Inflammatory macrophage (primary cell): ENCODE measurements around the gene MAPK1IP1L.
"Not testable (repeated sequence)": the region's sequence is repeated elsewhere in the genome, so short reads cannot be mapped to it uniquely, and the experiment has no call there.

ENCODE experiments used
- DNase-seq, 2 donors: peaks; one replicate each; pipeline ENCODE4 v3.0.0-alpha.2; 2020 to 2022
- total RNA-seq, 18 experiments: gene quantifications; one replicate each; lab custom pipeline; 2026; ENCODE audit warnings: mixed read lengths in 6 of 18, inconsistent platforms in 2 of 18; lab: John Stamatoyannopoulos, UW

MAPK1IP1L gene
- 42.4 to 207 (median 87.3) reads per million in 18 experiments for total RNA-seq

- peak; percentile 90 to 91 for DNase-seq
These were observed at the start of gene MAPK1IP1L for GRCh38 chr14:55051423-55052268. Gene MAPK1IP1L, plus strand, starts transcription at chr14:55051647. Its CDS starts 10,037 bp downstream, at chr14:55061684.

- DNase-seq: no peak
These were observed 46.4 kb upstream of the MAPK1IP1L start for GRCh38 chr14:55005071-55005470.

DNA sequence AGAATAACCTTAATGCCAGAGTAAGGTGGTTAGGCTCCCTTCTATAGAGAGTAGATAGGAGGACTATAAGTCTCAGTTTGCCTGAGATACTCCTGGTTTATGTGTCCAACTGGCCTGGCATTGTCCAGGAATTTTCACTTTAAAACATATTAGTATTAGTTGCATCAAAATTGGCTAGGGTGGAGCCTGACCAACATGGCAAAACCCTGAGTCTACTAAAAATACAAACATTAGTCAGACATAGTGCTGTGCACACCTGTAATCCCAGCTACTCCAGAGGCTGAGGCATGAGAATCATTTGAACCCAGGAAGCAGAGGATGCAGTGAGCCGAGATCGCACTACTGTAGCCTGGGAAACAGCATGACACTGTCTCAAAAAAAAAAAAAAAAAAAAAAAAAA is 36.4 kb upstream of the MAPK1IP1L start:
- DNase-seq: no peak

- peak in 1 of 2 donors; percentile 9 for DNase-seq
These were observed 31.4 kb upstream of the MAPK1IP1L start for GRCh38 chr14:55019968-55020554.

DNA sequence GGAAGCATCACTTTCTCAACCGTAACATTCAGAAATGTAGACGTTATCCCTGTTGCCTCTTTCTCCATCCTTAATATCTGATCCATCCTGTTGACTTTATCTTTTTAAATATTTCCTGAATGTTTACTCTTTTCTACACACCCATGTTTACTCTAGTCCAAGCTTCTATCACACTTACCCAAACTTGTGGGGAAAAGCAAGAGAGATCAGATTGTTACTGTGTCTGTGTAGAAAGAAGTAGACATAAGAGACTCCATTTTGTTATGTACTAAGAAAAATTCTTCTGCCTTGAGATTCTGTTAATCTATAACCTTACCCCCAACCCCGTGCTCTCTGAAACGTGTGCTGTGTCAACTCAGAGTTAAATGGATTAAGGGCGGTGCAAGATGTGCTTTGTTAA is 27.1 kb upstream of the MAPK1IP1L start:
- DNase-seq: not testable (repeated sequence)

GRCh38 chr14:55025948-55026347 is 25.5 kb upstream of the MAPK1IP1L start:
- DNase-seq: no peak

- DNase-seq: peak in 1 of 2 donors; percentile 8
These were observed 25.0 kb upstream of the MAPK1IP1L start for GRCh38 chr14:55026441-55026792.

GRCh38 chr14:55026793-55027561 is 24.5 kb upstream of the MAPK1IP1L start, which contains the start of the genes SOCS4 and WDHD1:
Gene SOCS4, plus strand, starts transcription at chr14:55027236. Its CDS starts 15,806 bp downstream, at chr14:55043042.
Gene WDHD1, minus strand, starts transcription at chr14:55027099. Its CDS starts 312 bp downstream, at chr14:55026787.
- DNase-seq: peak; percentile 96 to 98

DNA sequence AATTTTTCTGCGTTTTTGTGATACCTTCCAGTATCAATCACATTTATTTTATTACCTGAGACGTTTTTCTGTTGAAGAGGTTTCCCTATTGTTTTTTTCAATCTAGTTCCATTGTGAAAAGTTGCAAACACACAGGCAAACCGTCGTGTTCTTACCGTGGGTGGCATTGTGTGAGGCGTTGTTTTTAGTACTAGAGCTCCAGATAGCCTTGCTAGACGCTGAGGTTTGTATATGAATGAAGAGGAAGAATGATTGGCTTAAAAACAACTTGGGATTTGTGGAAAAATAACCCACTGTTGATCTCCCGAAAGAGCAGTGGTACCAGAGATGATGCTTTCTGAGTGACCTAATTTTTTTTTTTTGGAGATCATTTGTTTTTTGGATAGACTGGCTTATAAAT is 23.4 kb upstream of the MAPK1IP1L start:
- peak in 1 of 2 donors; percentile 12 for DNase-seq

DNA sequence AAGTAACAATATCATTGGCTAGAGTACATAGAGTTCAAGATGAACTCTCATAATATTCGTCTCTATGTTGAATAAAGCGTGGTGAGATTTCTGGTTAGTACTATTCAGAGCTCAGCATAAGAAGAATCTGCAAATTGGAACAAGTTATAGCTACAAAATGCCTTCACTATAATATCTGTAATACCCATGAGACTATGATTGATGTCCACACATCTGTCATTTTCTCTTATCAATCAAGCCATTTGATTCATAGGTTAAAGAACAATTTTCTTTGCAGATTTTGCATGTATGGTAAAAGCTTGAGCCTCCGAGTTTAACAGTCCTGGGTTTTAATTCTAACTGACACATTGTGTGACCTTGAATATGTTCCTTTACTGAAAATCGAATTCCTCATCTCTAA is 23.0 kb upstream of the MAPK1IP1L start:
- DNase-seq: no peak

DNA sequence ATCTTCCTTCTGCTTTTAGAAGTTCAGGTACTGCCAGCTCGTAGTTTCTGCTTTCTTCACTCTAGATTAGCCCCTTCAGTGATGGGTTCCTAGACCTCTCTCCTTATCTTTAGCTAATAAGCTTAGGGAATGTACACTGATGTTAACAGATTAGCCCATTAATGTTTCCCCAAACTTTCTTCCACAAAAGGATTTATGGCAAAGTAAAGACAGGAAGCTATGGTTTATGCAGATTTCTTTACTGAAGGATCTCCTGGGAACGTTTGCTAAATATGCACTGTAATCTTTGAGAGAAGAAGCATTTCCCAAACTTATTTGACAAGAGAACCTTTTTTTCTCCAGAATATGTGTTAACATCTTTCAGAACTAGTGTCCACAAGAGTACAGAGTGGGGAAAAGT is 20.3 kb upstream of the MAPK1IP1L start:
- DNase-seq: no peak

DNA sequence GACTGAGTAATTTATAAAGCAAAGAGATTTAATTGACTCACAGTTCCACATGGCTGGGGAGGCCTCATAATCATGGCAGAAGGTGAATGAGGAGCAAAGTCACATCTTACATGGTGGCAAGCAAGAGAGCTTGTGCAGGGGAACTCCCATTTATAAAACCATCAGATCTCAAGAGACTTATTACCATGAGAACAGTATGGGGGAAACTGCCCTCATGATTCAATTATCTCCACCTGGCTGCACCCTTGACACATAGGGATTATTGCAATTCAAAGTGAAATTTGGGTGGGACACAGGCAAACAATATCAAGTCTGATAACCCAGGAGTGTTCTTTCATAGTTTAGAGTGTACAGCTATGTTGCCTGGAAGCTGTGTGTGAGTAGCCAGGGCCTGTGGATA is 13.5 kb upstream of the MAPK1IP1L start:
- DNase-seq: not testable (repeated sequence)

GRCh38 chr14:55038708-55039107 is 12.7 kb upstream of the MAPK1IP1L start:
- DNase-seq: no peak

DNA sequence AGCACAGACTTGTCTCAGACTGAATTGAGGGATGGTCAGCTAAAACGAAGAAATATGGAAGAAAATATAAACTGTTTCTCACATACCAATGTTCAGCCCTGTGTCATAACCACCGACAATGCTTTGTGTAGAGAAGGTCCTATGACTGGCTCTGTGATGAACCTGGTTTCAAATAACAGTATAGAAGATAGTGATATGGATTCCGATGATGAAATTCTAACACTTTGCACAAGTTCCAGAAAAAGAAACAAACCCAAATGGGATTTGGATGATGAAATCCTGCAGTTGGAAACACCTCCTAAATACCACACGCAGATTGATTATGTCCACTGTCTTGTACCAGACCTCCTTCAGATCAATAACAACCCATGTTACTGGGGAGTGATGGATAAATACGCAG is 7.9 kb upstream of the MAPK1IP1L start:
- no peak for DNase-seq

GRCh38 chr14:55045087-55045486 is 6.4 kb upstream of the MAPK1IP1L start:
- no peak for DNase-seq

DNA sequence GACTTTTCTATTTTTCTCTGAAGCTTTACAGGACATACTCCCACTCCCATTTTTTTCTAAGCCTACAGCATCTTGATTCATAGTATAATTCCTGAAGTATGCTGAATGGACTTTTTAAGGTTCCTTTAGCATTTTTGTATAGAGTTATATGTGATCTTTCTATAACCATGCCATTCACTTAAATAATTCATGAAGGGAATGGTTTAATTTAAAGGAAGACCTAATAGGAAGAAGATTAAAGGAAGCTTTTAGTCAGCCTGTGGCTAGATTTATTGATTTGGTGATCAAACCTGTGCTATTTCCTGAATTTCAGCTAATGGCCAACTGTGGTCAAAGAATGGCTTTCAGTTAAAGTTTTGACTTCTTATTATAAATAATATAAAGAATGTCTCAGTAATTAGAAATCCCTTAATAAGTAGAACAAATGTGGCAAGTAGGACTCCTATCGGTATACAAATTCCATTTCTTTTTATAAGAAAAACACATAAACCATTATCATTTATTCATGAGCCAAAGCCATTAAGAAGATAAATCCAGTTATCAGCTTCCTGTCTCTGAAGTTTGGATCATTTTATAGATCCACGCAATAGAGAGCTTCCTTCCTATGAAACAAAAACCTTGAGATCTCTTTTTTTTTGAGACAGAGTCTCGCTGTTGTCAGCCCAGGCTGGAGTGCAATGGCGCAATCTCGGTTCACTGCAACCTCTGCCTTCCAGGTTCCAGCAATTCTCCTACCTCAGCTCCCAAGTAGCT is 4.0 kb upstream of the MAPK1IP1L start:
- DNase-seq: no peak

DNA sequence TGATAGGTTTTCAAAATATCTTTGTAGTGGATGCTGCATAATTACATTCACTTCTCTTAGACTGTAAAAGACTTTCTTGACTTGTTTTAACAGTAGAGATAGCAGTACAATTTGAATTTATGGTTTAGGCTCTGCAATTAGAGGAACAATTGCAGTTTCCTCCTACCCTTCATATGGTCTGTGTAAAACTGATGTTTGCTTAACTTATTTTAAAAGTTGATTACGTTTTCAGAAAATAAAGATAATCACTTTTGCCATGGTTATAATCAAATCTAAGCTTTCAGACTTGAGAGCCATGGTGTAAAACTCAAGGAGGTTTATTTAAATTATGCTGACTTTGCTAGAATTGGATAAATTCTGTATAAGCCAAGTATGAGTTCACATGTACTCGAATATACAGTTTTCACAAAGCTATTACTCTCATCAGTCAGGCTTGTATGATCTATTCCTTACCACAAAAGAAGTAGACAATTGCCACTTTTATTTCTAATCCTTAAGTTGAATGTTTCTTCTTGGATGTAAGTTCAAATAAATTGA is 2.5 kb upstream of the MAPK1IP1L start:
- DNase-seq: no peak

DNA sequence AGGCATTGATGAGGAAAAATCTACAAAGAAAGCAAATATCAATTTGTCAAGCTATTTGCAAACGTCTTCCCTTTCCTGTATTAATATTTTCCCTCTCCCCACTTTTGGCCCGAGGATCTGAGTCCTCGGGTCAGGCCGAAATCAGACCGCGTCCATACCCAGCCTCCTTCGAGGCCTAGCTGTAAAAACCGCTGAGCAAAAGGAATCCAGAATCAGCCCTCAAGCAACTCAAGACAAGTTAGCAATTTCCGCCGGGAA is 353 bp upstream of the MAPK1IP1L start:
- DNase-seq: no peak

DNA sequence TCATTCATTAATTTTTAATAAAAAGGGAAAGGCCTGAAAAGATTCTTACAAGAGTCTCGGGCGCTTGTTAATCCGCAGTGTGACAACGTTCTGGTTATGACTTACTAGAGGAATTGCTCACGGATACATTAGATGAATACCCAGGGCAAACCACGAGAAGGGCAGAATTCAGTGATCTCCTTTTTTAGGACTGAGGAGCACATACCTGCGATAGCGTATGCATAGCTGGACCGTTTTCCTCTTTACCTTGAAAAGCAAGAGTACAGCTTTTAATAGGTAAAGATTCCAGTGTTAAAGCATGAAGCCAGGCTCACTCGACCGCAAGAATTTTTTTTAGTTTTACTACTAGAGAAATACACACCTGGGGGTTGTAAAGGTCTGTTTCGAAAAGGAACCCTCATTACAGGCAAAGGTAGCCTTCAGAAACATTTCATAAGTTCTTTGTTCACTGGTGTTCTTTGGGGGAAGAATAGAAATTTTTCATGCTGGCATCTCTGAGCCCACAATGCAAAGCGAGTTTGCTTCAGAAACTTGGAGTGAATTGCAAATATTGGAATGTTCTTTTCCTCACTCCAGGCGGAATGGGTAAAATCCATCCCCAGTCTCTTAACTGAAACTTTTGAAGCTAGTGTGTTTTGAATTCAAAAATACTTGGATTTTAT is 953 bp downstream of the MAPK1IP1L start:
- no peak for DNase-seq

- DNase-seq: no peak
These were observed 1.6 kb downstream of the MAPK1IP1L start for GRCh38 chr14:55053018-55053417.

DNA sequence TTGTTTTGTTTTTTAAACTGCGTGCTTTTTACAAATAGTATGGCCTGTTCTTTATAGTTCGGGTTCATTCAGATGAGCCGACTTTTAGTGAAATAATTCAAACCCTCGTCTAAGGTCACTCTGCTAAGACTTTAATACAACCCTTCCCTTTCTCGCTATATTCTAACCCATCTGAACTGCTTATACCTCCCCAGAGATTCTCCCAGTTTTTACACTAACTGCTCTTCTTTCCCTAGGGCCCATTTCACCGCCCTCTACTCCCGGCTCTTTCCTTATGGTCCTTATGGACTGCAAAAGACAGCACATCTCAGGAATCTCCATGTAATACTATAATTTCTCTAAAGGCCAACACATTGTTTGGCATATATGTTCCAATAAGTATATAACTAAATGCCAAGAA is 2.1 kb downstream of the MAPK1IP1L start:
- no peak for DNase-seq

- DNase-seq: no peak
These were observed 2.7 kb downstream of the MAPK1IP1L start for GRCh38 chr14:55054098-55054497.
